Stimulated activated CD8-positive, alpha-beta memory T cell treated with anti-CD3 and anti-CD28 coated beads, Interleukin-15, amount 100 ng/mL, for 1 hour (primary cell): ENCODE results near the gene DCAF15.

Experiments
- DNase-seq: peaks from one replicate; pipeline ENCODE4 v3.0.0-alpha.2; 2020; ENCODE audit warnings: low read depth

Gene DCAF15

GRCh38 chr19:13995017-13995728, 42.9 kb downstream of the DCAF15 start:
- no peak for DNase-seq

- DNase-seq = no peak
Measured at GRCh38 chr19:13995878-13996765, 43.8 kb downstream of the DCAF15 start.

DNA sequence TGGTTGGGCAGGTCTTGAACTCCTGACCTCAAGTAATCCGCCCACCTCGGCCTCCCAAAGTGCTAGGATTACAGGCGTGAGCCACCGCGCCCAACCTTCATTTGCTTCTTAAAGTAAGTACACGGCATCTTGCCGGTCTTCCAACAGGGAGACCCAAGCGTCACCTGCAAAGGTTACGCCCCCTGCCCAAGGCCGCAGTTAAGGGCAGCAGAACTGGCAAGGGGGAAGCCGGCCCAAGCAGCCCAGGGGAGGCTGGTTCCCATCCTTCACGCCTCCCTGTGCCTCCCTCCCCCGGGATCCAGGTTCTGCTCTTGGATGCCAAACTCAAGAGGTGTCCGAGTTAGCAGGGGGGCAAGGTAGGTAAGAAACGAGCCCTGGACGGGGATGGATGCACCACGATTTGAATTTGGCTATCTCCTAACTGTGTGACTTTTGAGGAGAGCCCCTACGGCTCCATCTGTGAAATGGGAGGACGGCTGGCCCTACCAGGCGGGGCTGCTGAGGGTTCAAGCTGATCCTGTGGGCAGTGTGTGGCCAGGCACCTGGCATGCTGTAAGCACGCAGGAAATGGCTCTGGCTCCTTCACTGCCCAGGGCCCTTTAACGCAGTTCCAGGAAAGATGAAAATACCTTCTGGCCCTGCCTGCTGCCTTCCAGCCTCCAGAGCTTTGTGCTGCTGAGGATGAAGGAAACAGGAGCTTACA, 44.8 kb downstream of the DCAF15 start:
- DNase-seq = no peak

- no peak for DNase-seq
Measured at GRCh38 chr19:13997631-13997962, 45.3 kb downstream of the DCAF15 start.

DNA sequence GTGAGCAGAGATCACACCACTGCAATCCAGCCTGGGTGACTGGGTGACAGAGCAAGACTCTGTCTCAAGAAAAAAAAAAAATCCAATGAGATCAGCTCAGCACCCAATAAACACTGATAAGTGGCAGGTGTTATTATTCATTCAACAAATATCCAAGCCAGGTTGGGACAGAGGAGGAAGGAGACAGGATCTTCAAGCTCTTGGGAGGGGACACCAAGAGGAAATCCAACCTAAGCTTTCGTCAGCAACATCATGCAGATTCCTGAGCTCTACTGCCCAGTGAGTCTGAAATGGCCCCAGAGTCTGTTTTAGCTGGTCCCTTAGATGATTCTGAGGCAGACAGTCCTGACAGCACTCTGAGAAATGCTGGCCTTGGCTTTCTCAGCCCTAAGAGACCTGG, 46.1 kb downstream of the DCAF15 start:
- DNase-seq = no peak

- DNase-seq = no peak
Measured at GRCh38 chr19:13999085-13999484, 46.8 kb downstream of the DCAF15 start.

- no peak for DNase-seq
Measured at GRCh38 chr19:14000691-14001375, 48.5 kb downstream of the DCAF15 start.

GRCh38 chr19:14002571-14003250, 50.4 kb downstream of the DCAF15 start:
- no peak for DNase-seq

DNA sequence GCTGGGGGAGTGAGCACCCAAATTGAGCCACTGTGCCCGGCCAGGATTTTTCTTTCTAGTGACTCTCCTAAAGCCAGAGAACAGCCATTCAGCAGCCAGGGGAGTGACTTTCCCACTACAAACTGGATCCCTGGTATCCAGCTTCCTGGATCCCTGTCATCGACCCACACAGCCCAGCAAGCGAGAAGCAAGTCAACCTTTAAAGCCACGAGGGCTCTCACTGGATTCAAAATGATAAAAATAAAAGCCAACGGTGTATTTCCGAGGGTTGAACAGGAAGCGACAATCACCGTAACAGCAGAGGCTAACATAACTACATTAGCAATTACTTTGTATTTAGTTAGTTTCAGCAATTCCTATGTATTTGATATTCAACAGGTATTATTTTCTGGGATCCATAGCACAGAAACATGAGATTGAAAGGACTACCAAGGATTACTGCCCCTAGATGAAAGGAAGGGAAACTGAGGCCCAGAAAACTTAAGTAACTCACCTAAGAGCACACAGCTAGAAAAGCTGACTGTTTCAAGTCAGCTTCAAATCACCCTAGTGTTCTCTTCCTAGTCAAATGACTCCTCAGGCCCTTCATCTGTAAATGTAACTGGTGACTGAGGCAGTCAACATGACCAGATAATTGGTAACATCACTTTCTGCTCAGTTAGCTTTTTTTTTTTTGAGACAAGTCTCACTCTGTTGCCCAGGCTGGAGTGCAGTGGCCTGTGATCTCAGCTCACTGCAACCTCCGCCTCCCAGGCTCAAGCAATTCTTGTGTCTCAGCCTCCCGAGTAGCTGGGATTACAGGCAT, 51.1 kb downstream of the DCAF15 start:
- no peak for DNase-seq

DNA sequence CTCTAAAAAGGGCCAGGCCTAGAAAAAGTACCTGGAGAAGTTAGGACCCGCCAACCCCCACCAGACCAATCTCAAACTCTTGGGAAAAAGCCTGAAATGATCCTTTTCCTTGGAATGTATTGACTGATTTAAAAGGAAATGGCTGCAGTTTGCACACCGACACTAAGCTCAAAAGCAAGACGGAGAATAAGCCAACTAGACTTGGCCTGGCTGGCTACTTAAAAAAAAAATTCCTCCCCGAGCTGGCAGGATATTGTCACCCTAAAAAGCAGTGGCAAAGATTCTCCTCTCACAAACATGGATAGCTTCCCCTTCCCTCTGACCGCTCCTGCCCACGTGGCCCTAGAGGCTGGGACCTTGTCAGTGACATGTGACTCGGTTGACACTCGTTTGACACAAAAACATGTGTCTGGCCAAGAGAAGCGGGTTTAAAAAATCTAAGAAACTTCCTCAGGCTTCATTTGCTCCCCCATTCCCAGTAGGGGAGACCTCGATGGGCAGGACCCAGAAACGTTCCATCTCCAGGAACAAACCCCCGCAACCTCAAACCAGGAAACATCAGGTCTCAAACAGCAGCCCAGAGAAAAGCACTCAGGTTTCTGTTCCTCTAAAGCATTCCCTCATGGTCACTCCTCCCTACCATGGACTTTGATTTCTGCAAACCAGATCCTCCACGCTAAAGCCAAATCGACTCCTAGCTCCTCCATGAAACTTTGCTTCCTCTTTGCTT, 52.5 kb downstream of the DCAF15 start:
- DNase-seq = no peak

- peak; percentile 91 for DNase-seq
Measured at GRCh38 chr19:14005349-14006084, 53.2 kb downstream of the DCAF15 start.

- DNase-seq = peak; percentile 100
Measured at GRCh38 chr19:14006085-14006765, 53.9 kb downstream of the DCAF15 start, which contains the start of gene RFX1. Gene RFX1, minus strand, starts transcription at chr19:14006320. Its CDS starts 12,477 bp downstream, at chr19:13993843.

GRCh38 chr19:14006766-14007562, 54.7 kb downstream of the DCAF15 start:
- no peak for DNase-seq
